ENCODE data around the gene LPAR1.

DNA sequence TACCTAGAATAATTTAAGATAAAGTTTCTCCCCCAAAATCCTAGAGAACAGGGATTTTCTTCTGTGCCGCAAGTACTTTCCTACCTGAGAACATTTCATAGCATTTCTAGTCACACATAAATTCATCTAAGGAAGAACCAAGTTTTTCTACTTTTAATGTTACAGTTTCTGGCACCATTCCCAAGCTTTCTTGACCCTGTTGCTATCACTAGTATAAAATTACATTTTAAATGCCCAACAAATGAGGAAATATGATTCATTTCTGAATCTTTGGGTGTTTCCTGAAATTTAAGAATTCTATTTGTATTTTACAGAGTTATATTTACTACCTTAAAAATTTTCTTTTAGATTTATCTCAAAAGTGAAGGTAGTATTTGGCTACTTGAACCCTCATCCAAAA lies 137.8 kb downstream of the LPAR1 start:
- no peak for TF ChIP-seq LCOR (CRISPR knock-in tag; IDR thresholded peaks at IDR 0.05)
- TF ChIP-seq, protein P1, sequence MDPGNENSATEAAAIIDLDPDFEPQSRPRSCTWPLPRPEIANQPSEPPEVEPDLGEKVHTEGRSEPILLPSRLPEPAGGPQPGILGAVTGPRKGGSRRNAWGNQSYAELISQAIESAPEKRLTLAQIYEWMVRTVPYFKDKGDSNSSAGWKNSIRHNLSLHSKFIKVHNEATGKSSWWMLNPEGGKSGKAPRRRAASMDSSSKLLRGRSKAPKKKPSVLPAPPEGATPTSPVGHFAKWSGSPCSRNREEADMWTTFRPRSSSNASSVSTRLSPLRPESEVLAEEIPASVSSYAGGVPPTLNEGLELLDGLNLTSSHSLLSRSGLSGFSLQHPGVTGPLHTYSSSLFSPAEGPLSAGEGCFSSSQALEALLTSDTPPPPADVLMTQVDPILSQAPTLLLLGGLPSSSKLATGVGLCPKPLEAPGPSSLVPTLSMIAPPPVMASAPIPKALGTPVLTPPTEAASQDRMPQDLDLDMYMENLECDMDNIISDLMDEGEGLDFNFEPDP (CRISPR knock-in tag; IDR thresholded peaks at IDR 0.05): no peak
- no peak for TF ChIP-seq MTA1 (IDR thresholded peaks at IDR 0.05; ENCODE audit: borderline replicate concordance)
- no peak for TF ChIP-seq SP1 (CRISPR knock-in tag; IDR thresholded peaks at IDR 0.05)
- TF ChIP-seq, protein P2, sequence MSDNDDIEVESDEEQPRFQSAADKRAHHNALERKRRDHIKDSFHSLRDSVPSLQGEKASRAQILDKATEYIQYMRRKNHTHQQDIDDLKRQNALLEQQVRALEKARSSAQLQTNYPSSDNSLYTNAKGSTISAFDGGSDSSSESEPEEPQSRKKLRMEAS (CRISPR knock-in tag; IDR thresholded peaks at IDR 0.05): no peak
- no peak for TF ChIP-seq ZNF436 (CRISPR knock-in tag; IDR thresholded peaks at IDR 0.05)

Data from K562 (cell line).